DOHH2 (cell line): ENCODE measurements around the gene COPE.

ENCODE experiments used
- H3F3A ChIP-seq: fragments of 200-600 bp; sonication (generic), shearing (Covaris generic); 2 replicates; pipeline ENCODE4 v1.6.0; 2016; ENCODE audit warnings: antibody characterized with exemption, mild to moderate bottlenecking; ENCODE audit not compliant: control insufficient read depth, insufficient read depth
- H3K27ac ChIP-seq: fragments of 200-600 bp; sonication (generic); 2 replicates; pipeline ENCODE4 v1.5.1; 2014; ENCODE audit warnings: low read depth, mild to moderate bottlenecking, low read length, moderate library complexity
- H3K27me3 ChIP-seq: fragments of 200-600 bp; sonication (generic); 2 replicates; pipeline ENCODE4 v1.6.1; 2014; ENCODE audit warnings: mild to moderate bottlenecking, low read length, mixed read lengths; ENCODE audit not compliant: control insufficient read depth
- H3K36me3 ChIP-seq: fragments of 200-600 bp; sonication (generic); 2 replicates; pipeline ENCODE4 v1.6.1; 2014; ENCODE audit warnings: mild to moderate bottlenecking, low read length, moderate library complexity, mixed read lengths; ENCODE audit not compliant: control insufficient read depth
- H3K4me1 ChIP-seq: fragments of 200-600 bp; sonication (generic); 2 replicates; pipeline ENCODE4 v1.6.1; 2014; ENCODE audit warnings: mild to moderate bottlenecking, low read length, mixed read lengths; ENCODE audit not compliant: control insufficient read depth
- H3K4me2 ChIP-seq: fragments of 200-600 bp; sonication (generic); 2 replicates; pipeline ENCODE4 v1.6.0; 2014; ENCODE audit warnings: mild to moderate bottlenecking, low read length, moderate library complexity
- H3K4me3 ChIP-seq: fragments of 200-600 bp; sonication (generic); 2 replicates; pipeline ENCODE4 v1.5.1; 2014; ENCODE audit warnings: mild to moderate bottlenecking, low read length, mixed read lengths
- H3K79me2 ChIP-seq: fragments of 200-600 bp; sonication (generic); 2 replicates; pipeline ENCODE4 v1.6.1; 2014; ENCODE audit warnings: mild to moderate bottlenecking, low read length, mixed read lengths; ENCODE audit not compliant: control insufficient read depth
- H3K9me2 ChIP-seq: fragments of 200-600 bp; sonication (generic); replicated peaks from 2 replicates; pipeline ENCODE4 v1.6.1; 2014; ENCODE audit warnings: mild to moderate bottlenecking, low read length, mixed read lengths; ENCODE audit not compliant: control insufficient read depth
- H3K9me3 ChIP-seq: fragments of 200-600 bp; sonication (generic); 2 replicates; pipeline ENCODE4 v1.6.1; 2014; ENCODE audit warnings: antibody characterized with exemption, low read length, mixed read lengths; ENCODE audit not compliant: control insufficient read depth, insufficient read depth
- H4K20me1 ChIP-seq: fragments of 200-600 bp; sonication (generic); 2 replicates; pipeline ENCODE4 v1.6.0; 2014; ENCODE audit warnings: low read depth, mild to moderate bottlenecking, antibody characterized with exemption, low read length, moderate library complexity; ENCODE audit not compliant: control insufficient read depth, insufficient read depth
- CTCF ChIP-seq: fragments of 200-600 bp; sonication (generic); IDR thresholded peaks from one replicate; pipeline ENCODE4 v1.5.1; 2014; ENCODE audit warnings: antibody characterized with exemption, mild to moderate bottlenecking, low read depth, low read length; ENCODE audit not compliant: poor library complexity, severe bottlenecking
- EZH2phosphoT487 ChIP-seq: fragments of 200-600 bp; sonication (generic); IDR thresholded peaks from 2 replicates; pipeline ENCODE4 v1.6.1; 2017; ENCODE audit warnings: borderline replicate concordance, mild to moderate bottlenecking, antibody characterized with exemption, low read length, moderate library complexity, mixed read lengths

Gene COPE

GRCh38 chr19:18875726-18876125 is 43.5 kb downstream of the COPE start:
- peaks cover 3% of the 10 kb centered on the region for H3F3A ChIP-seq
- H3K4me3 ChIP-seq, result no peak overlapping the region
- peaks cover 8% of the 10 kb centered on the region; the same call in 1 of the 2 replicates for H3K4me1 ChIP-seq
- 0 out of 2 replicates have a peak, but pooled peaks cover 3% of the 10 kb centered on the region for H4K20me1 ChIP-seq
- no peaks in the 10 kb centered on the region for H3K9me2 ChIP-seq
- no peaks in the 10 kb centered on the region for H3K9me3 ChIP-seq
- no peak for TF ChIP-seq EZH2phosphoT487
- no peak for TF ChIP-seq CTCF
- peaks cover 7% of the 10 kb centered on the region; the same call in 1 of the 2 replicates for H3K36me3 ChIP-seq
- no peaks in the 10 kb centered on the region for H3K27me3 ChIP-seq
- no peaks in the 10 kb centered on the region for H3K79me2 ChIP-seq
- no peak overlapping the region for H3K27ac ChIP-seq
- H3K4me2 ChIP-seq, result no peak overlapping the region

GRCh38 chr19:18871543-18871942 is 47.6 kb downstream of the COPE start:
- H3K9me3 ChIP-seq, result no peaks in the 10 kb centered on the region
- no peak overlapping the region for H3K4me2 ChIP-seq
- peaks cover 14% of the 10 kb centered on the region for H3K79me2 ChIP-seq
- no peaks in the 10 kb centered on the region for H3K4me1 ChIP-seq
- H4K20me1 ChIP-seq, result peaks cover 15% of the 10 kb centered on the region; the same call in 1 of the 2 replicates
- TF ChIP-seq EZH2phosphoT487, result no peak
- TF ChIP-seq CTCF, result no peak
- H3K27me3 ChIP-seq, result no peaks in the 10 kb centered on the region
- peaks cover 3% of the 10 kb centered on the region for H3F3A ChIP-seq
- H3K36me3 ChIP-seq, result peaks cover 27% of the 10 kb centered on the region
- H3K27ac ChIP-seq, result no peak overlapping the region
- no peaks in the 10 kb centered on the region for H3K9me2 ChIP-seq
- H3K4me3 ChIP-seq, result no peak overlapping the region

GRCh38 chr19:18870531-18871172 is 48.5 kb downstream of the COPE start:
- Histone ChIP-seq H3K4me3 (no peak overlapping the region), H3K4me2 (no peak overlapping the region), H3K27me3 (no peaks in the 10 kb centered on the region), H3K36me3 (peaks cover 35% of the 10 kb centered on the region), H4K20me1 (peaks cover 15% of the 10 kb centered on the region; the same call in 1 of the 2 replicates), H3K9me3 (no peaks in the 10 kb centered on the region), H3F3A (peaks cover 4% of the 10 kb centered on the region), H3K9me2 (no peaks in the 10 kb centered on the region), H3K27ac (no peak overlapping the region), H3K79me2 (peaks cover 14% of the 10 kb centered on the region), H3K4me1 (no peaks in the 10 kb centered on the region)
- TF ChIP-seq EZH2phosphoT487 (no peak), CTCF (no peak)
